ENCODE results near the gene NFIC. TPM values are rescaled to one million over a fixed set of nuclear protein-coding genes. Genes with fewer than 3 reads are reported as not detected.

The NFIC gene
- total RNA-seq, 1 experiment from 2014 or later = 56.9 TPM

DNA sequence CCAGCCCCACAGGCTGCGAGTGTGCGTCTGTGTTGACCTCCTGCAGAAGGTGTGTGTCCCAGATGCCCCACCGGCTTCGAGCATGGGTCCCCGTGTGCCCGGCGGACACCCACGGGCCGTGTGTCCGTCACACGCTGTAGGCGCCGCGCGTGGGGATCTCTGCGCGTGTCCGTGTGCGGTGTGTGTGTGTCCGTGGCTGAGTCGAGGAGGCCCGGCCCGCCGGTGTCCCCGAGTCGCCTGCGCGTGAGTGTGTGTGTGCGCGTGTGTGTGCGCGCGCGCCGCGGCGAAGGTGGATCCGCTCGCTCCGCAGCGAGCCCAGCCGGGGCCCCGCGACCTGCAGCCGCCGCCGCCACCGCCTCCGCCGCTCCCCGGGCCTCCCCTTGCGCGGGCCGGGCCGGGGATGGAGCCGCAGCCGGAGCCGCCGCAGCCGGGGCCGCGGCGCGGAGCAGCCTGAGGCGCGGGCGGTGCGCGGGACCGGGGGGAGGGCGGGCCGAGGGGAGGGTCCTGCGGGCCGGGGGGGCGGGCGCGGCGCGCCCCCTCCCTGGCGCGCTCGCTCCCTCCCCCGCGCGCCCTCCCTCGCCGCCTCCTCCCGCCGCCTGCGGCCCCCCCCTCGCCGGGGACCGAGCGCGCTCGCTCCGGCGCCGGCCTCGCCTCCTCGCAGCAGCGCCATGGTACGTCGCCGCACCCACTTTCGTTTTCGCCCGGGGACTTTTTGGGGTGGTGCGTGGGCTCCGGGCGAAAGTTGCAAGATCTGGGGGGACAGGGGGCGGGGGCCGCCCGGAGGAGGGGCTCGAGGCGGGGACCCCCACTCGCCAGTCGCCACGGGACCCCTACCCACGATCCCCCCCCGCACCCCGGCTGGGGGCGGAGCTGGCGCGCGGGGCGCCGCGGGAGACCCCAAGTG lies 7.1 kb upstream of the NFIC start:
- peak; percentile 61 for DNase-seq (ENCODE audit: low read depth)

DNA sequence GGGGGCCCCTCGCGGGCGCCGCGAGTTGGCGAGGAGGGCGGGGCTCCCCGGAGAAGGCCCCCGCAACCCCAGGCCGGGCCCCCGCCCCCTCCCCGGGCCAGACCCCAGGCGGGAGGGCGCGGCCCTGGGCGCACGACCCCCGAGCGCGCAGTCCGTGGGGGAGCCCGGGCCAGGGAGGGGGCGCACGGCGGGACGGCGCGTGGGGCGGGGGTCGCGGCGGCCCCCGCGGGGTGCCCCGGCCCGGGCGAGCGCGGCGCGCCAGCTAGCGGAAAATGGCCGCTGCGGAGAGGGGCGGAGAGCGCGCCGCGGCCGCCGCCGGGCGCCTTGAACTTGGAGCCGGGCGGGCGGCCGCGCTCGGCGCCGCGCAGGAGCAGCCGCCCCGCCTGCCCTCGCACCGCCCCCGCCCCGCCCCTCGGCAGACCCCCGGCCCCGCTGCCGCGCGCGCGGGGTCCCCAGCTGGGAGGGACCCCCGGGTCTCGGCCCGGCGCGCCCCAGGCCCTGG lies 6.4 kb upstream of the NFIC start:
- no peak for DNase-seq (ENCODE audit: low read depth)

DNA sequence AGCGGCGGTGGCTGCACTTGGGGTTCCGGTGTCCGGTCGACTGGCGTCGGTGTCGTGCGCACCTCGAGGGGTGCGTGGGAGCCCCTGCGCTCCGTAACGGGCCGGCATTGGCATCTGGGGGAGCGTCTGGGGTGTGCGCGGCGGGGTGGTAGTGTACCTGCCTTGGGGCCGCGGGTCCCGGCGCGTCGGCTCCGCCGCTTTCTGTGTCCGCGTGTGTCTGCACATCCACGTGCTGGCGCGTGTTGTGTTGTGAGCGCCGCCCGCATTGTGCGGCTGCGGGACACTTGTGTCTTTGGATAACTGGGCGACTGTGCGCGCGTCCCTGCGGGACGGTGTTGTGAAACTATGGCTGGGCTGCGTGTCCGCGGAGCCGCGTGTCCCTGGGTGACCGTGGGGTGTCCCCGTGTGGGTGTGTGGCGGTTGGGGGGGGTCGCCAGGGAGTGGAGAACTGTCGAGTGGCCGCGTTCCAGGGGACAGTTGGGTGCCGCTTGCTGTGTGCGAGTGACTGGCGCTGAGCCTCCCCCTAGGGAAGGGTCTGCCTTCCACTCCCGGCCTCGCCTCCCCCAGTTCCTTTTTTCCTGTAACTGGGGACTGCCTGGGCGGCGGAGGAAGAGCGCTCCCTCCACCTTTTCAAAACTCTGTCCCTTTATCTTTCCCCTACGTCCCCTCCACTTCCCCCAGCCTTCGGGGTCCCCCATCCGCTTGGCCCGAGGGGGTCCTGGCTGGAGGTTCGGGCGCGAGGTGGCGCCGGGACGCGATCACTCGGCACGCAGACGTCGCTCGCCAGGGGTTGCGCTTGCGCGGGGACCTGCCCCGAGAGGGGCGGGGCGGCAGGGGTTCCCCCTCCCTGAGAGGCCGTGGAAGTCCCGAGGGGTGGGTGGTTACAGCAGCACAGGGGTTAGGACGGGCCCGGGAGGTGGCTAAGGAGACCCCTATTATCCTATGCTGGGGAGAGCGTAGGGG lies 5.7 kb upstream of the NFIC start:
- no peak for DNase-seq (ENCODE audit: low read depth)

DNA sequence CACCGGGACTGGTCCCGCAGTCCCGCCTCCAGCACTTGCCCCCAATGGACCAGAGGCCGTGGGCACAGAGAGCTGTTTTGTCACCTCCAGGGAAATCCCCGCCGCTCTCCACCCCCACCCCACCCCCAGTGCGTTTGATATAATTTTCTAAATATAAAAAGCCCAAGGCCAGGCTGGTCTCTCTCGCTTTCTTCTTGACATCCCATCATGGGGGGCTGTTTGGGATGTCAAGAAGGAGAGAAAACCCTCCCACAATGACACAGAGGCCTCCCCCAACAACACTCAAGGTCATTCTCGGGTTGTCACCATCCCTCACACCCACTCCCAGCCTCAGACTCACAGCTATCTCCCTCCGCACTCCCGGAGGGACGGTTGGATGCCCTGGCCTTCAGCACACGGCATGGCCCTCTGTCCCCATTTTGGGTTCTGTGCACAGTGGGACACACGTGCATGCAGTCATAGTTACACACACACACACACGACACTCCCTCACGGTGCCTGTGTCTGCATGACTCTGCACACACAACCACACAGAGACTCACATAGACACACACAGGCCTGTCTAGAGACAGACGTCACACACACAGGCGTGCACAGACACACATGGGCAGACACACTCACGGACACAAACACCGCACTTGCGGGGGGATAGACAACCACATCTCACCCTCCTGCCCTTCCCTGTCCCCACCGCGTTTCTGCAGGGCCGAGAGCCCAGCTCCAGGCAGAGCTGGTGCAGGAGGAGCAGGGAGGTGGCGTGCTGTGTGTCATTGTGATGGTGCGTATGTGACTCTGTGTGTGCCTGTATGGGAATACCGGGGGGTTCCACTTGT lies 4.8 kb upstream of the NFIC start:
- DNase-seq (ENCODE audit: low read depth) = no peak

DNA sequence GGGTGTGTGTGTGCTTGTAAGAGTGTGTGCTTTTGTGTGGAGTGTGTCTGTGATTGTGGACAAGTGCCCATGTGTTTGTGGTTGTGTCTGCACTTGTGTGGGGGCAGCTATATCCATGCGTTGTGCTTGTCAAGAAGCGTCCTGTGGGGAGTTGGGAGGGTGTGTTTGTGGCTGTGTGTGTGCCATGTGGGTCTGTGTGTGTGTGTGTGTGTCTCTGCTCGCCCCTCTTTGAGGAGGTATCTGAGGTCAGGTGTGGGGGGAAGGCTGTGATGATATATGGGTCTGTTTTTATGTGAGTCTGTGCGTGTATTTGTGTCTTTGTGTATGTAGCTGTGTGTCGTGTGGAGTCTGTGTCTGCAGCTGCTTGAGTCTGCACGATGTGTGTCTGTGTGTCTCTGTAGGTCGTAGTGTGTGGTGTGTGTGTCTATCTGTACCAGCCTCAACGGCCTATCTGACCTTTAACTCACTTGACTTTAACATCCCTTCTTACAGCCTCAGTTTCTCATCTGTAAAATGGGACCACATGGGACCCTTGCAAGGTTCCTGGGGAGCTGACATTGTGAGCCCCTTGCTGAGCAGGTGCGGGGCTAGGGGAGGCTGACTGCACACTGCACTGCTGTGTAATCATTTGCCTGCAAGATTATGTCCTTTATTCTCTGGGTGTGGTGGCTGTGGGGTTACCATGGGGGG lies 4.0 kb upstream of the NFIC start:
- DNase-seq (ENCODE audit: low read depth) = no peak

DNA sequence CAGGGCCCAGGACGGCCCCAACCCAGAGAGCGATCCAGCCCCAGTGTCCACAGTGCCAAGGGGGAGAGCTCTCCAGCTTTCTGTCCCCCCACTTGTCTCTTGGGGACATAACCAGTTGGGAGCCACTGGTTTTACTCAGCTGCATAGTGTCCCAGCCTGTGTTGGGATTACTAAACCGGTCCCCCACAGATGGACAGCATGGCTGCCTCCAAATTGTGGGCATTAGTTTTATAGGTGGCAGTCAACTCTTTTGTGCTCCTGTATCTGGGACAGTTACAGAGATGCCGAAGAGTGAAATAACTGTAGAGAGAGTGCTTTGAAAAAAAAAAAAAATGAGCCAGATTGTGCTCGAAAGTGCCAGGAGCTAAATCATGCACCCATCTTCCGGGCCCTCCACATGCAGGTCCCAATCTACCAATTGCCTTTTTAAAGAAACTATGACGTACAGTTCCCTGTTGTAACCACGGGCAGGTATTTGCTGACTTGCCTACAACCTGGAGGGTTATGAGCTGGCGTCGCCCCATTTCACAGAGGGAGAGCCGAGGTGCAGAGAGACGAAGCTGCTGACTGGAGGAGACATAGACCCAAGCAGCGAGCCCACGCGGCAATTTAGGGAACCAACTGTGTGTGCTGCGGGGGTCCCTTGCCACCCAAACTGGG lies 2.4 kb upstream of the NFIC start:
- no peak for DNase-seq (ENCODE audit: low read depth)

DNA sequence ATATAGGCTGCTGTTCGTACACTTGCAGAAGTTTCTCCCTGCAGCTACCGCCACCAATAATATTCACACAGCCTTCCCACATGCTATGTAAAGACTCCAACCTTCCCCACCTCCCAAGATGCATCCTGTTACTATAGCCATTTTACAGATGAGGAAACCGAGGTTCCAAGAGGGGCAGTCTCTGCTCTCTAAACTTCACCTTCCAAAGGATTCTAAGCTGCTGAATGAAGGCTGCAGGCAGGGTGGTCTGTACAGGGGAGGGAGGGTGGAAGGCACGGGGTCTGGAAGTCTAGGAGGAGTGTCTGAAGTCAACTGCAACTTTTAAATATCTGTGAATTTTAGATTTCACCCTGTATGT lies 1.9 kb upstream of the NFIC start:
- DNase-seq (ENCODE audit: low read depth) = no peak

DNA sequence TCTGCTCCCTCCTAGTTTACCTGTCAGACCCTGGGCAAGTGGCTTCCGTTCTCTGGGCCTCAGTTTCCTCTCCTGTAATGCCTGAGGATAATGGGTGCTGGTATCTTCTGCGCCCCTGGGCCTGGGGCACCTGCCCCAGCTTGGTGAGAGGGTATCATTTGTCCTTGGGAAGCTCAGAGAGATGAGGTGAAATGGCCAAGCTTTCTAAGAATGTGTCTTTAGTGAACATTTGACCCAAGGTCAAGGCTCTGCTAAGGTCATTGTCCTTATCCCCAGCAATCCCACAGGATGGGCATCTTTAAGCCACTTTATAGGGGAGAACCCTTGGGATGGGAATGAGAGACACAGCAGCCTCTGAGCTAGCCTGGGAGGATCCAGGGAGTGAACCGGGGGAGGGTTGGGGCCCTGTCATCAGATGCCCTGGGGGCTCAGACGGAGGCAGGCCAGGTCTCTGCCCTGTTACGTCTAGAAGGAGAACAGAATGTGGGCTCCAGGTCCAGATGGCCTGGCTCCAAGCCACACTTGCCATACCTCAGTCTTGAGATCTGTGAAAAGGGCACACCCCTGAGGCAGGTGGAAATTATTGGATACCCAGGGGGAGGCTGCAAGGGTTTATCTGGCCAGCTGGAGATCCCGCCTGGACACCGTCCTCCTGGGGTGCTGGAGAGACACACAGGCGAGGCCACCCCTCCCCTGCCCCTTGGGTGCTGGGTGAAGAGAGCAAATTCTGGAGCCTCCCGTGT lies 1.1 kb upstream of the NFIC start:
- DNase-seq (ENCODE audit: low read depth) = peak; percentile 84

DNA sequence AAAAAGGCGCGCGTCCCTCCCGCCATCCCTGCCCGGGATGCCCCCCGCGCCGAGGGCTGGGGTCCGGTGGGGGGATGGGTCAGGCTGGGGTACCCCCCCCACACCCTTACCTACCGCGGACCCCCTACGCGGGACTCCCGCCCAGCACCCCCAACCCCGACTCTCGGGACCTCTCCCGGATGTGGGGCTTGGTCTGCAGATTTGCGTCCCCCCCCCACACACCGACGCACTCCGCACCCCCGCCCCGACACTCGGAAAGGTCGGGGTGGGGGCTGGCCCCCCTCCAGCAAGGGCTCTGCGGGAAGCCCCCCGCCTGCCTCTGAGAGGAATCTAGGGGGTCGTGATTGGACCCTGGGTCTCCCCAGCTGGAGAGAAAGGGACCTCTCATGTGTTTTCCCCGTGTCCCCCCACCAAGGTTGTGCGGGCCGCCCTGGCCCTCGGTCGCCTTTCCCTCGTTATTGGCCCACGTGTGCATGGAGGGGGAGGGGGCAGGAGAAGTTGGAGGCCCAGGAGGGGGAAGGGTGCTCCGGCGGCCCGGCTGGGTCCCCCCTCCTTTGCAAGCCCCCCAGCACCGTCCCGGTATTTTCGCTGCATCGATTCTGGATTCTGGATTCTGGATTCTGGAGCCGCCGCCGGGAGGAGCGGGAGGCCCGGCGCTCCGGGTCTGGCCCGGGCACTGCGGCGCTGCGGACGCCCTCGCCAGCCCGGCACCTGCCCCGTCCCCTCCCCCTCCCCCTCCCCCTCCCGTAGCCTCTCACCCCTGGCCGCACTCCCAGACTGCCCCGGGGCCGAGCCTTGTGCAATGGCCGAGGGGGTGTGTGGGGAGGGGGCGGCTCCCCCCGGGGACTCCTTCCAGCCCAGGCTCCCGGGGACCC lies 607 bp downstream of the NFIC start:
- DNase-seq (ENCODE audit: low read depth) = peak; percentile 49

DNA sequence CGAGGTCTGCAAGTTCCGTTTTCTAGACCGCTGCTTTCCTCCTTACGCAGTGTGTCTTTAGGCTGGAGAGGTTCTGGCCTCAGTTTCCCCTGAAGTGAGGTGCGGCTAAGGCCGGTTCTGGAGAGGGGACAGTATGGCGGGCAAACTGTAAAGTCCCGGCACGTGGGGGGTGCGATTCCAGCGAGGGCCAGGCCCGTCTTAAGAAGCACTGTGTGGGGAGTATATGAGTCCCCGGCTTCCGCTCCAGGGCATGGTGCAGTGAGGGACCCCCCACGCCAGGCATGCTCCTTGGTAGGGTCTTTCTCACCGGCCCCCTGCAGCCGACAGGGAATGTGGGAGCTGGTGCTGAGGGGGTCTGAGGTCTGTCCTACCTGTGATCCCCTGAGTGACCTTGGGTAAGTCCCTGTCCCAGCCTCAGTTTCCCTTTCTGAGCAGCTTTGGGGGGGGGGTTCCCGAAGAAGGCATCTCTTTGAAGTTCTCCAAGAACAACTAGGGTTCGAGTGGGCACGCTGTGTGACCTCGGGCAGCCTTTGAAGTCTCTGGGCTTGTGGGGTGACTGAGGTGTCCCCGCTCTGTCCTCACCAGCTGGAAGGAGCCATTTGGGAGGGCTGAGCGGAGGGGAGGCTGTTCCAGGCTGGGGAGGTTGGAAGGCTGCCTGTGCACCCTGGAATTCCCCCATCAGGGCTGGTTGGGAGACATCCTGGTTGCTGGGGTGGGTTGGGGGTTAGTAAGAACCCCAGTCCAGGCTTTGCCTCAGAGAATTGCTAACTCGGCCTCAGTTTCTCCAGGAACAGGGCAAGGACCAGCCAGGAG lies 1.5 kb downstream of the NFIC start:
- DNase-seq (ENCODE audit: low read depth) = no peak

DNA sequence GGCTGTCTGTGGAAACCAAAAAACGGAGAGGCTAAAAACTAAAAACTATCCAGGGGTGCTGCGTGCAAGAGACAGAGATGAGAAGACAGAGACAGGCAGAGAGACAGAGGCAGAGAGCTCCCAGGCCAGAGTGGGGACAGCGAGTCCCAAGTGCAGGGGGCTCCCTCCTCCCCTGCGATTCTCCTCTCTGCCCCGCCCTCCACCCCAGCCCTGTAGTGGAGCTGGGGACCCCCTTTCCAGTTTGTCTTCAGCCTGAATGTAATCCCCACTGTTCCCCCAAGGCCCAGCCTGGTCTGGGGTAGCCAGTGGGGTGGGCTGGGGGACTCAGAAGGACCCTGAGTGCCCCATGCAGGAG lies 2.0 kb downstream of the NFIC start:
- no peak for DNase-seq (ENCODE audit: low read depth)

DNA sequence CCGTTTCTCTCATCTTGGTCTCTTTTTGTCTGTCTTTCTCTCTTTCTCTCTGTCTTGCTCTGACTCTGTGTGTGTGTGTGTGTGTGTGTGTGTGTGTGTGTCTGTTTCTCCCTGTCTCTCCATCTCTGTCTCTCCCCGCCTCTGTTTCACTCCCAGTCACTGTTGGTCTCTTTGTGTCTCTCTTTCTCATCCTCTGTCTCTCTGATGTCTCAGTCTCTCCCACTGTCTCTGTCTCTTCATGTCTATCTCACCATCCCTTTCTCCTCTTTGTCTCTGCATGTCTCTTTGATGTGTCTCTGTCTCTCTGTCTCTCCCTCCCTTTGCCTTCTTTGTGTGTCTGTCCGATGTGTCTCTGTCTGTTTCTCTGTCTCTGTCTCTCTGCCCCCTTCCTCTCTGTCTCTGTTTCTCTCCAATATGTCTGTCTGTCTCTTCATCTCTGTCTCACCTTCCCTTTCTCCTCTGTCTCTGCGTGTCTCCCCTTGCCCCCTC lies 2.5 kb downstream of the NFIC start:
- peak; percentile 36 for DNase-seq (ENCODE audit: low read depth)

DNA sequence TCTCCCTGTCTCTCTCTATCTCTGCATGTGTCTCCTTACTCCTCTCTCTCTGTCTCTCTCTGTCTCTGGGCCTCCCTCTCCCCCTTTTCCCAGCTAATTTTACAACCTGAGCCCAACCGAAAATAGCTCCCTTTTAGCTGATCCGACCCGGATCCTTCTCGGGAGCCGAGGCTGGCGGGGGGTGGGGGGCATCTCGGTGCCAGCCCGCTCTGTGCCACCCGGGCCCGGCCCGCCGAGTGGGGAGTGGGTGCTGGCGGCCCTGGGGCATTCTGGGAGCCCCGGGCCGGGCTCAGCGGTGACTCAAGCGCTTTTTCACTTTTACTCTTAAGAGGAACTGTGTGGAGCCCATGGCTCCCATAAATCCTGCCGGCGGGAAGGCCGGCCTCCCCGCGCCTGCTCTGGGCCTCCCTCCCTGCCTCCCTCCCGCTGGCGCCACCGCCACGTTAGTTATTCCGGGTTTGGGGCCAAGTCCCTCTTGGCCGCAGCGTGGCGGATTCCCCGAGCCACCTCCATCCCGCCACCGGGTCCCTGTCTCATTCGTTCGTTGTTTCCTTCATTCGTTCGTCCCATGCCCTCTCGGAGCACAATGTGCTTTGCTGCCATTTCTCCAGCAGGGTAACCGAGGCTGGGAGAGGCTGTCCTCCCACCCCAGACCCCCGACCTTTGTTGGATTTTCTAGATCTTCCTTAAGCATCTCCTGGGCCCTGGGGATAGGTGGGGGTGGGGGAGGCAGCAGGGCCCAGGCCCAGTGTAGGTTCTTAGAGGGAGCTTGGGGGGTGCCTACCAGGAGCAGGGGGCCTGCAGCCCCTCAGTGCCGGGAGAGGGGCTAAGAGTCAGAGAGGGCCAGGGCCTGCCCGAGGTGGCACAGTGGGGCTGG lies 3.2 kb downstream of the NFIC start:
- peak; percentile 60 for DNase-seq (ENCODE audit: low read depth)

DNA sequence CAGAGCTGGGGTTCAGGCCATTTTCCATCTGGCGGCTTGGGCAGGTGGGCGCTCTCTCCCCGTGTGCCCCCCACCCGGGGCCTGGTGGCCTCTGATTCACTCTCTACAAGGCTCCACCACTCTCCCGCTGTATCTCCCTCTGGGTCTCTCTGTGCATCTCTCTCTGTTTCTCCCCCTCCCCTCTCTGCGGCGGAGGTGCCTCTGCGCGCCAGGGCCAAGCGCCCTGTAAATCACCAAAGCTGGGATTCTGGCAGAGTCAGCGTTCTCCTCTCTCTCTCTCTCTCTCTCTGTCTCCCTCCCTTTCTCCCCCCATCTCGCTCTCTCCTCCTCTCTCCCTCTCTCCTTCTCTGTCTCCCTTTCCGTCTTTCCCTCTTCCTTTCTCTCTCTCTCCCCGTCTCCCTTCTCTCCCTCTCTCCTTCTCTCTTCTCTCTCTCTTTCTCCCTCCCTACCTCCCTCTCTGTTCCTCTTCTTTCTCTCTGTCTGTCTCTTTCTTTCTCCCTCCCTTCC lies 3.9 kb downstream of the NFIC start:
- DNase-seq (ENCODE audit: low read depth) = no peak

DNA sequence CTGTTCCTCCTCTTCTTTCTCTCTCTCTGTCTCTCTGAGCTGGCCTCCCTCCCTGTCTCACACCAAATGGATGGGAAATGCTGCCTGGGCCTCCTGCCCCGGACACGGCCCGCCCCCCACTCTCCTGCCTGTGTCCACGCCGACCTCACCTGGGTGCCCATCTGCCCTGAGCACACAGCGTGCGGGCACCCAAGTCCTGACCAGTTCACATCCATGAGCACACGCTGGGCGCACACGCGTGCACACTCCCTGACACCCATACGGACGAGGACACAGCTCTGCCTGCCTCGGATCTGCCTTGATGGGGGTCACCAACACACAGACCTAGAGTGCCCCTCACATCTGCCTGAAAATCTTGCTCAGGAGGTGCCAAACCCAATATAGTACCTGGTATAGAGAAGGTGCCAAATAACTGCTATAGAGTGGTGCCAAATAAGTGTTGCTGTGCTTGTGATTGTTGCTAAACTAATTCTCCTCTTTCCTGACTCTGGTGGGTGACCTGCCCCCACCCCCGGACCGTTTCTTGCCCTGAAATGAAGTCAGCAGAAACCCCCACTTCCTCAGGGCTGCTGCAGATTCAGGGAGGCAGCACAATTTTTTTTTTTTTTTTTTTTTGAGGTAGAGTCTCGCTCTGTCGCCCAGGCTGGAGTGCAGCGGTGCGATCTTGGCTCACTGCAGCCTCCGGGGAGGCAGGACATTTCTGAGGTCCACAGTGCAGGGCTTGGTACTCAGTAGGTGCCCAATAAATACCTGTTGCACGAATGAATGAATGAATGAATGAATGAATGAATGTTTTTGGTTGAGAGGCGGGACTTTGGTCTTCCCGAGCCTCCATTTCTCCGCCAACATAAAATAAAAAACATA lies 4.6 kb downstream of the NFIC start:
- DNase-seq (ENCODE audit: low read depth) = no peak

DNA sequence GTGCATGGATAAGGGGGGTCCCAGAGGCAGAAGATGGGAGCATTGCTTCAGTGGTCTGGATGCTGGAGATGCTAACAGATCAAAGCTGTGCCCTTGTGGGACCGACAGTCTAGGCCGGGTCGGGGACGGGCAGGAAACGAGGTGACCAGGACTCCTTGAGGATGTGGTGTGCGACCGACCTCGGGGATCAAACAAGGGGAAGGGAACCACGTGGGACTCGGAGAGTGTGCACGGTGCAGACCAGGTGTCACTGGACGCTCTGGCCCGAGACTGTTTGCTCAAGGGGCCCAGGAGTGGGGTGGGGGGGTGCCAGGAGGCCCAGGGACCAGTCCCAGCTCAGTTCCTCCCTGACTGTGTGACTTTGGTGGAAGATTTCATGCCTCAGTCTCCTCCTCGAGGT lies 6.0 kb downstream of the NFIC start:
- no peak for DNase-seq (ENCODE audit: low read depth)
